ENCODE data around the gene GVQW3.

The GVQW3 gene

DNA sequence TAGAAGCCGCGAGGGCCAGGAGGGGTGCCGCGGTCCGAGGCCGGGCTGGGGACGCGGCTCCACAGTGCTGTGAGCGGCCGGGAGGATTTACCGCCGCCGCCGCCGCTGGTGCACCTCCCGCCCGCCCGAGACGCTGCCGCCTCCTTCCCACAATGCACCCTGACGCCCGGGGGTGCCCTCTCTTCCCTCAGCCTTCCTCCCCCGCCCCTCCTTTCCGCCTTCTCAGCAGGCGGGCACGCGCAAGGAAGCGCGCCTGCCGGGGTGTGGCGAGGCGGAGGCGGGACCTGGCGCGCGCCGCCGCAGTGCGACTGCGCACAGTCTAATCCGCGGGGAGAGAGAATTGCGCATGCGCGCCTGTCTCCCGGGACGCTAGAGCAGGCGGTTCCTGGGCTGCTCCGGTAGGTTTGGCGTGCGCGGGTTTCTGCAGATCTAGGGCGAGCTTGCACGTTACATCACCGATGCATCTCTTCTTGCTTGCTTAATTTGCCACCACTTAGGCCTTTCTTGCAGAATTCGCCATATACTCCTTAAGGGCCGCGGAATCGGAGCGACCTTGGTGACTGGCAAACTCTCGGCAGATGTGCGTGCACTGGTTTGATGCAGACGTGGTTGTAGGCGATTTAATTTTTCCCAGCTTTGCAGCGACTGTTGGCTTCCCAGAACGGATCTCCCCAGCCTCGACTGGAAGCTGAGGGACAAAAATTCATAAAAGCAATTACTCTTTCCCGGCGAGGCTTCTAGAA is at the start of gene GVQW3, which contains the start of gene THAP12:
GVQW3 (plus strand) TSS at position 347 of the 743 bp plus-strand sequence. CDS start 506 bp downstream, outside the sequence.
THAP12 (minus strand) TSS at position 156 of the 743 bp plus-strand sequence. CDS start 296 bp downstream, outside the sequence.
- DNase-seq = peak; percentile 96

DNA sequence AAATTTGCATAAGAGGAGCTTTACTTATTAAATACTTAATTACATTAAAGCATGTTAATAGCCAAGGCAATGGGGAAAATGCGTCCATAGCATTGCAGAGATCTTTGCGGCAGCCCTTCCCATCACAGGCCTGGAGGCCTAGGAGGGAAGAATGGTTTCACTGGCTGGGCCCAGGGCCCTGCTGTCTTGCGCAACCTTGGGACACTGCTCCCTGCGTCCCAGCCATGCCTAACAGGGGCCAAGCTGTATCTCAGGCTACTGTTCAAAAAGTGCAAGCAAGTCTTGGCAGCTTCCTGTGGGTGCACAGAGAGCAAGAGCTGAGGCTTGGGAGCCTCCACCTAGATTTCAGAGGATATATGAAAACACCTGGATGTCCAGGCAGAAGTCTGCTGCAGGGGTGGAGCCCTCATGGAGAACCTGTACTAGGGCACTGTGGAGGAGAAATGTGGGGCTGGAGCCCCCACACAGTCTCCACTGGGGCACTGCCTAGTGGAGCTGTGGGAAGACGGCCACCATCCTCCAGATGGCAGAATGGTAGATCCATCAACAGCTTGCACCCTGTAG is 46.2 kb upstream of the GVQW3 start:
- DNase-seq = no peak

DNA sequence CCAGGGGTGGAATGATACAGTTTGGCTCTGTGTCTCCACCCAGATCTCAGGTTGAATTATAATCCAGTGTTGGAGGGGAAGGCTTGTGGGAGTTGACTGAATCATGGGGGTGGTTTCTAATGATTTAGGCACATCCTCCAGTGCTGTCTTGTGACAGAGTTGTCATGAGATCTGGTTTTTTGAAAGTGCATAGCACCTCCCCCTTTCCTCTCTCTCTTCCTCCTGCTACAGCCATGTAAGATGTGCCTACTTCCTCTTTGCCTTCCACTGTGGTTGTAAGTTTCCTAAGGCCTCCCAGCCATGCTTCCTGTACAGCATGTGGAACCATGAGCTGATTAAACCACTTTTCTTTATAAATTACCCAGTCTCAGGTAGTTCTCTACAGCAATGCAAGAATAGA is 45.3 kb upstream of the GVQW3 start:
- no peak for DNase-seq

DNA sequence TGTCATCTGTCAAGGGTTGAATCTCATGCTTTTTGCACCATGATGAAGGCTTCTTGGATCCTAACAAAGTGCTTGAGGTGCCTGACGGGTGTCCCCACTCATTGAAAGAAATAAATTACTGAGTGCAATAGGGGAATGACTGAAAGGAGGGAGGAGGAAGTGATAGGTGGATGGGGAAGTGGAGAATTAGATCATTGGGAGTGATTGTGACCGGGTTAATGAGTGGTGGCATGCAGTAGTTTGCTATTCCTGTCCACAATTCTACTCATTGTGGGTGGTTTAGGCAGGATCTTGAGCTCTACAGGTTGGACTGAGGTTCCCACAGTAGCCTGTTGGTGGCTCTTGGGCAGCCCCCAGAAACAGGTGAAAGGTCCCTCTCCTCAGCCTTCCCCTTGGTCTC is 44.5 kb upstream of the GVQW3 start:
- DNase-seq = no peak

DNA sequence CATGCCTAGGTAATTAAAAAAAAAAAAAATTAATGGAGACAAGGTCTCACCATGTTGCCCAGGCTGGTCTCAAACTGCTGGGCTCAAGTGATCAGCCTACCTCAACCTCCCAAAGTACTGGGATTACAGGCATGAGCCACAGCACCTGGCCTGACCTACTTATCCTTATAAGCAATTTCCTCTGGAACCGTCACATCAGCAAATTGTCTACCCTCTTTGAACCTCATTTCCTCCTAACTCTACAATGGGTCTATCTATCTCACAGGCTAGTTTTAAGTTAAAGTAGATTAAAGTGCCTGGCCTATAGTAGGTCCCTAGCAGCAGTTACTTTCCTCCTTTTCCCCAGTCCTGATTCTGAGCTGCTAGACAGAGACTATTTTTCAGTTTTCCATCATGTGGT is 43.7 kb upstream of the GVQW3 start:
- DNase-seq = no peak

DNA sequence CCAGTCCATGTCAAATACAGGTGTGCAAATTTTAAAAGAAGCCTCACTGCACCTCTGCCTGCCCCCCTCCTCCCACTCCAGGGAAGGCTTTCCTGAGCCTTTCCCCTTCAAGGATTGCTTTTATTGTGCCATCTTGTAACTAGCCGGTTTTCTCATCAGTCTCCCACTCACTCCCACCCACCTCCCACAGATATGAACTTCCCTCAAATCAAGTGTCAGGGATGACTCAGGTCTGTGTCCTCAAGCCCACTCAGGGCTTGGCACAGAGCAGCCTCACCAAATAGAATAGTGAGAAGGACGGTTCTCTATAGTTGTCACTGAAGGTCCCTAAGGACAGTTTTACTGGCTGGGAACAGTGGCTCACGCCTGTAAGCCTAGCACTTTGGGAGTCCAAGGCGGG is 43.2 kb upstream of the GVQW3 start:
- DNase-seq = no peak

DNA sequence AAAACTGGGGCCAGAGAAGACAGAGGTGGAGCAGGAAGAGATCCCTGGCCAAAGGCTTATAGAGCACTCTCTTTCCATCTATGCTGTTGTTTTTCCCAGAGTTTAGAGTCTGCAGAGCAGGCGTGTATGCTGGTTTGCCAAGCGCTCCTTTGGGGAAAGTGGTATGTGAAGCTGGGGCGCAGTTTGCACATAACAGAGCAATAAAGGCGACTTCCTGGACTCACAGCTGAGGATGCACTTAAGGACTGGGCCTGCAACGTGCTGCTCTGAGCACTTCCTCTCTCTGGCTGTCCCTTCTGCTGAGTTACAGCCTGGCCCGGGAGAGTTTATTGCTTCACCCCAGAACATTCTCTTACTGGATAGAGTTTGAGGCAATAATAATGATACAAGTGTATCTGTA is 41.9 kb upstream of the GVQW3 start:
- DNase-seq = no peak

DNA sequence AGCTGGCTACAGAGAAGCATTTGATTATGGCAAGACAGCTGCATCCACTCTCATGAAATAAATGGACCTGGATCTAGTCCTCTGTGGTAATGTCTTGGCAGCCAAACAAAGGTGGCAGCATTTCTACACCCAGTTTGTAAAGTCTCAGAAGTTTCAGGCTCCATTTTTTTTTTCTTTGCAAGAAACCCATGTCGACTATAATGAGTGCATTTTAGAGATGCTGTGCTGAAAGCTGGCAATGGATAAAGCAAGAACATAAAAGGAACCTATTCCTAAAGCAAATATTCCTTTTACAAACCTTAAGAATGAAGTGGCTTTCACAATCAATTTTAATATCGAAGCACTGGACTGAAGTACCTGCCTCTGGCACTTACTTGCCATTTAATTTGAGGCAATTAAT is 33.7 kb upstream of the GVQW3 start:
- no peak for DNase-seq

DNA sequence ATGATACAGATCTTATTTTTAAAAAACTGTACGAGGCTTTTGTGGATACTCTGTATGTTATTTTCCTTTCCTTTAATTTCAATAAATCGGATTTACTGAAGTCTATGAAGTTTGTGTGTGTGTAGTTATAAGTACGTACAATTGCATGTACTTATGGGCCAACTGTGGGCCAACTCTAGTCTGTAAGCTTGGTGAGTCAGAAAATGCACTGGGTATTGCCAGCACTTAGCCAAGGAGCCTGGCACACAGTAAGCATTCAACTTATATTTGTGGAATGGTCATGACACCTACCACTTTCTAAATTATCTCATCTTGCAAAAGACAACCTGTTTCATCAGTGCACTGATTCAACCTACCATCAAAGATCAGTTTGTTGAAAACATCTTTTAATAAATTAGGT is 32.8 kb upstream of the GVQW3 start:
- DNase-seq = no peak

DNA sequence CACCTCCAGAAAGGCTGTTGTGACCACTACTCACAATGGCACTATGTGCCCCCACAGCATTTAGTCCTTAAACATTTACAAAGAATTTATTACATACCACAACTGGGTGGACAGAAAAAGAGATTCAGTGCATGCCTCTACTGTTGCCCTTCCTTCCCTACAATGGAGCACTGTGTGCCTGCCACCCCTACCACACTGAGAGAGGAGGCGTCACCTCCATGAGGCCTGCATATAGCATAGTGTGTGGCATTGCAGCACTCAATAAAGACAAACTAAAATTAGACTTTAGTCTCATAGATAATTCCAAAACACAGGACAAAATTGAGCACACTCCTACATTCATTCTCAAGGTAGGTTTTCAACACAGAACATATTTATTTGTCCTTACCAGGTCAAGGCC is 26.0 kb upstream of the GVQW3 start:
- no peak for DNase-seq

DNA sequence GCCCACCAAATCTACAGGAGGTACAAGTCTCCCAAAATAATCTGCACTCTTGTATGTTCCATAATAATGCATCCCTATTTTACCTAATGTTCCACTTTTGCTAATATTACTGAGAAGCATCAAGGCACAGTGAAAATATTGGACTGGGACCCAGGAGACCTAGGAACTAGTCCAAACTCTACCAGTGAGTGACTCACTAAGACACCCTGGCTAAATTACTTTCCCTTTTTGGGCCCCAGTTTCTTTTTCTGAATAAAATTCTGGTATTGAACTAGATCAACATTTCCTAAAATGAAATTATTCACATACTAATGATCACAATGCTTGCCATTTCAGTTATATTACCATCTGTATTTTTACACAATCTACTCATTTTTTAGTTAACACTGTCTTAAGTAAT is 19.7 kb upstream of the GVQW3 start:
- no peak for DNase-seq

DNA sequence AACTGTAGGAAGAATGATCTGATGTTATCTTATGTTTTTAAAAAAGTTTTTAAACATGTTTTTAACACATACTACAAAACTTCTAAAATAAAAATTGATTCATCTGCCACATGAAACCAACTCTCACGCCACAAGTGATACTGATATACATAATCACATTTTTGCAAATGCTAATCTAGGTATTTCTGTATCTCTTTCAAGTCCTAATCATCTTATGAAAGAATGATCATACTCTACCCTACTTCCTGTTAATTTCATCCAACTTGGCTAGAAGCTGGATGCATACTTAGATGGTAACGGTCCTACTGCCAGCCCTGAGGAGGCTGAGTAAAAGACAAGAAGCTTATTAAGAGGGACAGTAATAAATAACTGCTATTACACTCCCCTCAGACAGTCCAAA is 19.3 kb upstream of the GVQW3 start:
- DNase-seq = no peak

DNA sequence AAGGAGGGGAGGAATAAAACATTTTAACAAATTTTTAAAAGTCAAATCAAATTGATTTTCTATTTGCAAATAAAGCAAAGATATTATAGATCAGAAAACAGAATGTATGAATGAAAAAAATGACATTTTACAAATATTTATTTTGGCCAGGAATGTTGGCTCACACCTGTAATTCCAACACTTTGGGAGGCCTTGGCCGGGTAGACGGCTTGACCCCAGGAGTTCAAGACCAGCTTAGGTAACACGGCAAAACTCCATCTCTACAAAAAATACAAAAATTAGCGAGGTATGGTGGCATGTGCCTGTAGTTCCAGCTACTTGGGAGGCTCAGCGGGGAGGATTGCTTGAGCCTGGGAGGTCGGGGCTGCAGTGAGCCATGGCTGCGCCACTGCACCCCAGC is 18.4 kb upstream of the GVQW3 start:
- no peak for DNase-seq

DNA sequence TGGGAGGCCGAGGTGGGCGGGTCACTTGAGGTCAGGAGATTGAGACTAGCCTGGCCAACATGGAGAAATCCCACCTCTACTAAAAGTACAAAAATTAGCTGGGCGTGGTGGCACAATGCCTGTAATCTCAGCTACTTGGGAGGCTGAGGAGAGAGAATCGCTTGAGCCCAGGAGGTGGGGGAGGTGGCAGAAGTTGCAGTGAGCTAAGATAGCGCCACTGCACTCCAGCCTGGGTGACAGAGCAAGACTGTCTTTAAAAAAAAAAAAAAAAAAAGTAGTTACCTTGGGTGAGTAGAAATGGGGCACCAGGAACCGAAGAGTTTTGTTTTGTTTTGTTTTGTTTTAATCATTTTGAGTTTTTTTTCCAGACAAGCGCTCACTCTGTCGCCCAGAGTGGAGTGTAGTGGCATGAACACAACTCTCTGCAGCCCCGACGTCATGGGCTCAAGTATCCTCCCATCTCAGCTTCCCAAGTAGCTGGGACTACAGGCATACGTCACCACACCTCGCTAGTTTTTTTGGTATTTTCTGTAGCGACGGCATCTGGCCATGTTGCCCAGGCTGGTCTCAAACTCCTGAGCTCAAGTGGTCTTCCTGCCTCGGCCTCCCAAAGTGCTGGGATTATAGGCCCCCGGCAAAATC is 16.0 kb upstream of the GVQW3 start:
- no peak for DNase-seq

DNA sequence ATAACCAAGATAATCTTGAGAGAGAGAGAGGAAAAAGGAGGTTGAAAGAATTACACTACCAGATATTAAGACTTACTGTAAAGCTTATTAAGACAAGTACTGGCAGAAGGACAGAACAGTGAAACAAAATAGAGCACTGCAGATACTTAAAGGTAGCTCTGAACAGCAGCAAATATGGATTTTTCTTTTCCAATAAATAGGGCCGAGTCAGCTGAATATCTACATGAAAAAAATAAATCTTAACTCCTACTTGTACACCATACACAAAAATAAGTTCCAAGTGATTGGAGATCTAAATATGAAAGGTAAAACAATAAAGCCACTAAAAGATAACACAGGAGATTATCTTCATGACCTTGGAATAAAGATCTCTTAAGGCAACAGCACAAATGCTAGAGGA is 12.6 kb upstream of the GVQW3 start:
- DNase-seq = no peak

DNA sequence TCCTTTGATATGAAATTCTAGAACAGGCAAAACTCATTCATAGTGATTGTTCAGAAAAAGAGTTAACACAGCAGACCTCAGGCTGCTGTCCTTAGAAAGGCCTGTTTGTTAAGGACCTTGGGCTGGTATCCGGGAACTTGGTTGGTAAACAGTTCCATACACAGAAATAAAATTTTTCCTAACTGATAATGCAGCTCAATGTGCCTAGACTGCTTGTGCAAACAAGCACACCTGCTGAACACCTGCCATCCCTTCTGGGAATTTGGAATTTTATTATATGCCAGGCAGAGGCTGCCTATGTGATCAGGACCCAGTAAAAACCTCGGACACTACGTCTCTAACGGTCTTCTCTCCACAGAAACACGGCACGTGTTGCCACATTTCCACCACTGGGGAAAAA is 11.7 kb upstream of the GVQW3 start:
- peak; percentile 77 for DNase-seq

DNA sequence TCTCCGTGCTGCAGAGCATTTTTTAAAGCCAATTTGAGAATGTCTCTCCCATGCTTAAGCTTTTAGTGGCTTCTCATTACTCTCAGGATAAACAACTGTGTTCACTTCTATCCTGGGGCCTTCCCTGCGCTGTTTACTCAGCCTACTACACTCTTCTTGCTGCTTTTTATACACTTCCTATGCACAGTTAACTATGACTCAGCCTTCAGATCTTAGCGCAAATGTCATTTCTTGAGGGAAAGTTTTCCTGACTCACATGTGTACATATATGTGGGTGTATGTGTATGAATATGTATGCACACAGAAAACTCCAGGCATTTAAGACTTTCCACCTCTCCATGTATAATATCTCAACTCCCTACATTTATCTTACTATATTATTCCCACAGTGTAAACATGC is 10.0 kb upstream of the GVQW3 start:
- DNase-seq = no peak

DNA sequence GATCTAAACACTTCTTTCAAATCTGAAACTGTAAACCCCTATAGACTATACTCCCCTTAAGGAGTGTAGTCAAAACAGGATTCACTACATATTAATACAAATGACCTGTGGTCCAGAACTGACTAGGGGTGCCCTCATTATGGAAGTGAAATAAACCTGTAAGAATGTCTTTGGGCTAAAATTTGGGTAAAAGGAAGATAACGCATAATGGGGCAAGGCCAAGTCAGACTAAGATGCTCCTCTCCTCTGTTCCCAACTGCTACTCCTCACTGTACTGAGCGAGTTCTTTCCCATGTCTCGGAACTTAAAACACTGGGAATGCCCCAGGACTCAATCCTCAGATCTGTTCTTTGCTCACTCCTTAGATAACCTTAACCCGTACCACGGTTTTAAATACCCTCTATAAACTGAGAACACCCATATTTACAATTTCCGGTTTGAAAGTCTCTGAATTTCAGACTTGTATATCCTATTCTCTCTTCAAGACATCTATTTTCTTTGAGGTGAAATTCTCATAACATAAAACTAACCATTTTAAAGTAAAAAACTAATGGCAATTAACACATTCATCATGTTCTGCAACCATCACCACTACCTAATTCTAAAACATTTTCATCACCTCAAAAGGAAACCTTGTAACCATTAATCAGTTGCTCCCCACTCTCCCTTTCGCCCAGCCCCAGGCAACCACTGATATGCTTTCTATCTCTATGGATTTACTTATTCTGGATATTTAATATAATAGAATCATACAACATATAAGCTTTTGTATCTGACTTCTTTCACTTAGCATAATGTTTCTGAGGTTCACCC is 4.2 kb upstream of the GVQW3 start:
- DNase-seq = no peak

DNA sequence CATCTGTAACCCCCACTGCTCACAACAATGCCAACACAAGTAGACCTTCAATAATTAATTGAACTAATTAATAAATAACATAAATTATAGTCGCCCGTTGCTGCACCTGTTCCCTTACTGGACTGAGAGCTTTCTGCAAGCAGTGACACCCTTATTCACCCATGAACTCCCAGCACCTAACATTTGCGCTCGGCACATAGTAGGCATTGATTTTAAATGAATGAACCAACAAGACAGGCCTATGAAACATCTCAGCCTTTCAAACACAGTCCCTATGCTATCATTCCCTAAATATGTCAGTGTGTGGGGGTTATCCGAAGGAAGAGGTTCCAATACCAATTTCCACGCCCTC is 1.3 kb upstream of the GVQW3 start:
- DNase-seq = no peak

DNA sequence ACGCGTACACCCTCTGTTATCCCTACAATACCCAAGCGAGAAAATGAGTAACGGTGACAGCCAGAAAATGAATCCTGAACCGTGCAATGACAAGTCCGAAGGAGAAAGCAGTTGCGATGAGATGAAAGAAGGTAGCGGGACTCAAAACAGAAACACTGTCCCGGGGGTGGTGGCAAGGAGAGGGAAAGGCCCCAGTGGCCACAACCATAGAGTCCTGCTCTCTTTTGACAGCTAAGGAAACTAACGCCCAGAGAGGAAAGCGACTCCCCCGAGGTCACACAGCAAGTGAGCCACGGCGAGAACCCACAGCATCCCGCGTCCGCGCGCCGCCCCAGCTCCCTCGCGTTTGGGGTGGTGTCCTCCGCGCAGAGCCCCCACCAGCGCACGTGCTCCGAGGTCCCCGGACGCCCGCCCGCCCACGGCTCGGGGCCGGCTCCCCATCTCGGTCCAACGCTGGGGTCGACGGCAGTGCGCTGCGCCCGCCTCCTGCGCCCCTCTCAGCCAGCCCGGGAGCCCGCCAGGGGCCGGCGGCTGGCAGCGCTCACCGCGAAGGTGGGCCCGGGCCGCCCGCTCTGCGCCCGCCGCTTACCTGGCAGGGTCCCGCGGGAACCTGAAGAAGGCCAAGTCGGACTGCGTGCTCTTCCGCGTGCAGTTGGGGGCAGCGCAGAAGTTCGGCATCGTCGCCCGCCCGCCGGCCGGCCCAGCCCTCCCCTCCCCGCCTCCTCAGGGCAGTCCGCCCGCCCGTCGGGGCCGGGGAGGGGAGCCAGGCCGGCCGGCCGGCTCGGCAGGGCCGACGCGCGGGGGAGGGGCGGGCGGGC is 755 bp upstream of the GVQW3 start:
- DNase-seq = peak; percentile 45

DNA sequence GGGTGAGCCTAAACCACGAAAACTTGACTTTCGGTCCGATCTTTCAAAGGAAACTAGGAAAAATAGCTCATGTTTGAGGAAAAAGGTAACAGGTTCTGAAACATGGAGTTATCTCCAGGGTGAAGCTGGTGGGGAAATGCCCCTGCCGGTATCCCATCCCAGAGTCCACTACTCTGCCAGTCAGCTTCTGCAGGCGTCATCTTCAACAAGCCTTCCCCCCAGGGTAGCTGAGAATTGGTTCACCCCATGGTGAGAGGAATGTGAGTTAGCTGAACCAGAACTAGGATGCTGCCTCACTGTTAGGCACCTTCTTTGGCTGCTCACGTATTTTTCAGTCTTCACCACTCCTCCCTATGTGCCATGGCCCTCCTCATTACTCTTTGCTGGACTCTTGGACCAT is 1.1 kb downstream of the GVQW3 start:
- DNase-seq = no peak

DNA sequence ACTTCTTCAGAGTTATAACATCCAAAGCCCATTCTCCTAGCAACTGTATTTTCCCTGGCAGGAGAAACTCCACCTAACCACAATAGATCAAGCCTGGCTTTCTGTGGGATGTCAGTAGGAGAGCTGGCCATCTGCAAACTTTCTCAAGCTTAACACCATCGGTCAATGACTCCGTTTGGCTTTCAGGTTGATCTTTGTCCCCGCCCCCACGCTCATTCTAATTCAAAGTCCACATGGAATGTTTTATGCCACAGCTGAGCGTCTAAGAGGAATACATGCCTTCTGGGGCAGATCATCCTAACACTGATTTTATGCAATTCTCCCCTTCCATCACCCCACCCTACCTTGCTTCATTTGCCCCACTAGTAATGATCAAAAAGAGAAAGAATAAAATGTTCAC is 4.8 kb downstream of the GVQW3 start:
- DNase-seq = no peak

DNA sequence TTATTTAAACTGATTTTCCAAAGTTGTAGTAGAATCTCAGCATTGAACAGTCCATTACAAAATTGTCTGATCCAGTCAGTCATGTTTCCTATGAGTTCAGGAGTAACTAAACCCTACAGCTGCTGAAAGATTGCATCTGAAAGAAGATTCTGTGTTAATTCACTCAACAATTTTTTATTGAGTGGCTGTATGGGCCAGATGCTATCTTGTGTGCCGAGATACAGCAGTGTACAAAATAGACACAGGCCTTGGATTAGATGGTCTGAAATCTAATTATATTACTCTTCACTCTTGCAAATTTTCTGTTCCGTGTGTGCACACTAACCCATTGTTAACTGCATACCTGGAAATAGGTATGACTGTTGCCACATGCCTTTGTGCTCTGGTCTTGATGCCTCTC is 7.3 kb downstream of the GVQW3 start:
- peak; percentile 49 for DNase-seq

Data from NCI-H526 treated with DMSO at 0.1 percent for 48 hours (cell line).